Karpas-422 (cell line): ENCODE results near the gene INPP5D. TPM values are rescaled to one million over a fixed set of nuclear protein-coding genes. Genes with fewer than 3 reads are reported as not detected.
"Not testable (repeated sequence)": the region's sequence is repeated elsewhere in the genome, so short reads cannot be mapped to it uniquely, and the experiment has no call there.

ENCODE experiments used
- DNase-seq: peaks from one replicate; pipeline ENCODE4 v3.0.0-alpha.2; 2015
- H2AFZ ChIP-seq: fragments of 200-600 bp; sonication (generic); 2 replicates; pipeline ENCODE4 v1.6.1; 2014; ENCODE audit warnings: antibody characterized with exemption, low read length, mixed read lengths
- H3K27ac ChIP-seq: fragments of 200-600 bp; sonication (generic); 2 replicates; pipeline ENCODE4 v1.5.1; 2014; ENCODE audit warnings: mild to moderate bottlenecking, low read length, moderate library complexity
- H3K27me3 ChIP-seq: fragments of 200-600 bp; sonication (generic); 2 replicates; pipeline ENCODE4 v1.6.1; 2014; ENCODE audit warnings: low read length, mixed read lengths
- H3K36me3 ChIP-seq: fragments of 200-600 bp; sonication (generic); 2 replicates; pipeline ENCODE4 v1.6.1; 2014; ENCODE audit warnings: low read length, mixed read lengths; ENCODE audit not compliant: insufficient read depth
- H3K4me1 ChIP-seq: fragments of 200-600 bp; sonication (generic); 2 replicates; pipeline ENCODE4 v1.6.1; 2014; ENCODE audit warnings: mild to moderate bottlenecking, low read length, mixed read lengths
- H3K4me2 ChIP-seq: fragments of 200-600 bp; sonication (generic); 2 replicates; pipeline ENCODE4 v1.6.1; 2014; ENCODE audit warnings: low read length, low read depth, mild to moderate bottlenecking; ENCODE audit not compliant: poor library complexity, severe bottlenecking
- H3K4me3 ChIP-seq: fragments of 200-600 bp; sonication (generic); 2 replicates; pipeline ENCODE4 v1.5.1; 2014; ENCODE audit warnings: mild to moderate bottlenecking, antibody characterized with exemption, low read length, mixed read lengths
- H3K79me2 ChIP-seq: fragments of 200-600 bp; sonication (generic); 2 replicates; pipeline ENCODE4 v1.6.1; 2014; ENCODE audit warnings: mild to moderate bottlenecking, low read length, mixed read lengths
- H3K9ac ChIP-seq: fragments of 200-600 bp; sonication (generic); 2 replicates; pipeline ENCODE4 v1.6.0; 2014; ENCODE audit warnings: low read length
- H3K9me2 ChIP-seq: fragments of 200-600 bp; sonication (generic), shearing (Covaris generic); replicated peaks from 2 replicates; pipeline ENCODE4 v1.6.0; 2014; ENCODE audit warnings: mild to moderate bottlenecking, low read length, moderate library complexity; ENCODE audit not compliant: insufficient read depth
- H3K9me3 ChIP-seq: fragments of 300-700, 200-600 bp; sonication (generic); 2 replicates; pipeline ENCODE4 v1.6.1; 2014; ENCODE audit warnings: low read length, mixed read lengths
- H4K20me1 ChIP-seq: fragments of 200-600 bp; sonication (generic); 2 replicates; pipeline ENCODE4 v1.6.1; 2014; ENCODE audit warnings: mild to moderate bottlenecking, antibody characterized with exemption, low read length, low read depth; ENCODE audit not compliant: insufficient read depth
- total RNA-seq: library from RNA; depleted of rRNA; stranded (reverse); fragments of >200 nt; shearing (Covaris generic); gene quantifications from 2 replicates; pipeline ENCODE4 v1.2.3, GENCODE V29; 2014; ENCODE audit warnings: low replicate concordance

Gene INPP5D
- total RNA-seq, 1 experiment from 2014 or later: 145 TPM

DNA sequence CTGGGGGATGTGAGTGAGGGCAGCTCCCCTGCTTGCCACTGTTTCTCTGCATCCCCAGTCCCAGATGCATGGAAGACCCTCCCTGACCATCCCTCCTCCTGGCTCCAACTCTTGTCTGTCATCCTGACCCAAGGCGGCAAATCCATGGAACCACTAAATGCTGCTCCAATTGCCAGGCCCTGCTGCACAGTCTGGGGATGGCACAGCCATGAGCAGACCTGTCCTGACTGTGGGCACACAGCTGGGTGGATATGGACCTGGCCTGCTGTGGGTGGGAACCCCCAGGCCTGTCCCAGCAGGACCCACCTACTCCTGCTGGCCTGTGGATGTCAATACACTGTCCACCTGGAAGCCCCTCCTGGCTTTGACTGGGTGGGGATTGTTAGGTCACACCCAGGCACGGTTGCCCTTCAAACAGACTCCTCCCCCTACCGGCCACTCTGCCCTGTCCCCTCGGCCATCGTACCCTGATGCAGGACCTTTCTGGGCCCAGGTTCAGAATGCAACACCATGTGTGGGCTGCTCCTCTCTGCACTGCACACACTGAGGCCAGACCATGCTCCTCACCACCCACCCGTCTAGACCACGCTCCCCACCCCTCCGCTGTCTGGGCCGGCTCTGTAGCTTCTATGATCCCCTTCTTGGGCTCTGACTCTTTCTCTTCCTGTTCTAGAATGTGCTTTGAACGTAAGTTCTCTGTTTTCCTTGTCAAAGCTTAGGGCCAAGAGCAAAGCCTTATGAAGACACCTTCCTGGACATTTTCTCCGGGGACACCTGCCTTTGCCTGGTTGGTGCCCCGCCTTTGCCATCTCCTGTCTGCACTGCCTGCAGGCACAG is 57.9 kb downstream of the INPP5D start:
- Histone ChIP-seq H2AFZ (no peak overlapping the region), H3K36me3 (peaks cover 18% of the 10 kb centered on the region), H3K4me2 (no peak overlapping the region), H3K9me2 (no peaks in the 10 kb centered on the region), H3K79me2 (peaks cover 71% of the 10 kb centered on the region), H3K9ac (no peak overlapping the region), H3K4me1 (peaks cover 2% of the 10 kb centered on the region), H4K20me1 (no peaks in the 10 kb centered on the region), H3K27ac (no peak overlapping the region), H3K27me3 (no peaks in the 10 kb centered on the region), H3K4me3 (no peak overlapping the region), H3K9me3 (no peaks in the 10 kb centered on the region)
- no peak for DNase-seq

DNA sequence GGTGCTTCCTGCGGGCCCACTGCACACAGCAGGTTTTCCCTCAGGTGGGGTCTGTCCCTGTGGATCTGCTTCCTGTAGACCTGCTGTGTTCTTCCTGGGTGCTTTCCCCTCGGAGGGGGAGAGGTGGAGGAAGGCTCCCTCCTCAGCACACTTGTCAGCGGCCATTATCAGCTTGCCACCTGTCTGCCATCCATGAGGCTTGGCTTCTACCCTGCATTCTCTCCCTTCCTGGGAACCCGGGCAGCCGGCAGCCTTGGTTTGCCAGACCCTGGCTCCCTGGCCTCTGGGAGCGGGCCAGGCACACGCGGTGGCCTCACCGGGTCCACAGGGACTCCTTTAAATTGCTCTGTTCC is 58.5 kb downstream of the INPP5D start:
- no peaks in the 10 kb centered on the region for H3K9me3 ChIP-seq
- no peaks in the 10 kb centered on the region for H3K9me2 ChIP-seq
- H3K4me2 ChIP-seq: no peak overlapping the region
- H3K4me3 ChIP-seq: no peak overlapping the region
- H3K79me2 ChIP-seq: peaks cover 65% of the 10 kb centered on the region
- no peak overlapping the region for H3K9ac ChIP-seq
- no peak overlapping the region for H2AFZ ChIP-seq
- no peaks in the 10 kb centered on the region for H4K20me1 ChIP-seq
- DNase-seq: no peak
- peaks cover under 1% of the 10 kb centered on the region for H3K4me1 ChIP-seq
- no peaks in the 10 kb centered on the region for H3K27me3 ChIP-seq
- no peak overlapping the region for H3K27ac ChIP-seq
- H3K36me3 ChIP-seq: peaks cover 18% of the 10 kb centered on the region

DNA sequence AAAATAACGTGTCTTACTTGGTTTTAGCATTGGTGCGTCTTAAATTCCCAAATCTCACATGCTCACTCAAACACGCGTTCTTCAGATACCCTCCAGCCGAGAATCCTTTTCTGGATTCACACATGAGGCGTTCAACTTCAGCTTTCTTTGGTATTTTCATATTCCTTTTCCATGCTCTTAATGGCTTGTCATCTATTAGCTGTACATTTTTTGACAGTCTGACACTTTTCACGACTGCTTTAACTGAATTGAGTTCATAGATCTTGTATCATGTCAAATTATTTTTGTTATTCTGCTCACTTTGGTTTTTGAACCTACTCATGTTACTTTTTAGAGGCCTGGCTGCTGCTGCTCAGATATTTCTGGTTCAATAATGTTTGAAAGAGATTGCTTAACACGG is 59.0 kb downstream of the INPP5D start:
- H3K27me3 ChIP-seq: no peaks in the 10 kb centered on the region
- no peak overlapping the region for H2AFZ ChIP-seq
- H3K9me3 ChIP-seq: no peaks in the 10 kb centered on the region
- no peak for DNase-seq
- H3K9ac ChIP-seq: no peak overlapping the region
- H3K79me2 ChIP-seq: peaks cover 62% of the 10 kb centered on the region
- H3K4me3 ChIP-seq: no peak overlapping the region
- H3K9me2 ChIP-seq: no peaks in the 10 kb centered on the region
- peaks cover 6% of the 10 kb centered on the region for H3K4me1 ChIP-seq
- no peaks in the 10 kb centered on the region for H4K20me1 ChIP-seq
- peaks cover 18% of the 10 kb centered on the region for H3K36me3 ChIP-seq
- no peak overlapping the region for H3K4me2 ChIP-seq
- no peak overlapping the region for H3K27ac ChIP-seq

DNA sequence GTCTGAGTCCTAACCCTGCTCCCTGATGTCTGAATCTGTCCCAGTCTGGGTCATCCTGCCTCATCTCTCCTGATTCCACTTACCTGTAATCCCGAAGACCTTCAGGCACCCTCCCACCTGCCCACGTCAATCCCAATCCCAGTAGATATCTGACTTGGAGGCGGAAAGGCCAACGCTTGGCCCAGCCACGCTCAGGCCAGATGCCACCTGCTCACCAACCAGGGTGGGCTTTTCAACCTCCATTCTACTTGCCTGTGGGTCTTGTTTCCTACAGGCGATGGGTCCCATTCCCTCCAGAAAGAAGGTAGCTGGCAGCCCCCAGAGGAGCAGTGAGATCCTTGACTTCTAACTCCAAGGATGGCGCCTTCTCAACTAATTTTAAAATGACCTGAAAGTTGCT is 59.7 kb downstream of the INPP5D start:
- no peak overlapping the region for H3K4me3 ChIP-seq
- H3K27me3 ChIP-seq: no peaks in the 10 kb centered on the region
- DNase-seq: no peak
- H3K79me2 ChIP-seq: peaks cover 57% of the 10 kb centered on the region
- peaks cover 18% of the 10 kb centered on the region for H3K36me3 ChIP-seq
- no peaks in the 10 kb centered on the region for H3K9me2 ChIP-seq
- H3K4me2 ChIP-seq: no peak overlapping the region
- H4K20me1 ChIP-seq: no peaks in the 10 kb centered on the region
- no peak overlapping the region for H2AFZ ChIP-seq
- peaks cover 13% of the 10 kb centered on the region for H3K4me1 ChIP-seq
- no peaks in the 10 kb centered on the region for H3K9me3 ChIP-seq
- no peak overlapping the region for H3K27ac ChIP-seq
- no peak overlapping the region for H3K9ac ChIP-seq

DNA sequence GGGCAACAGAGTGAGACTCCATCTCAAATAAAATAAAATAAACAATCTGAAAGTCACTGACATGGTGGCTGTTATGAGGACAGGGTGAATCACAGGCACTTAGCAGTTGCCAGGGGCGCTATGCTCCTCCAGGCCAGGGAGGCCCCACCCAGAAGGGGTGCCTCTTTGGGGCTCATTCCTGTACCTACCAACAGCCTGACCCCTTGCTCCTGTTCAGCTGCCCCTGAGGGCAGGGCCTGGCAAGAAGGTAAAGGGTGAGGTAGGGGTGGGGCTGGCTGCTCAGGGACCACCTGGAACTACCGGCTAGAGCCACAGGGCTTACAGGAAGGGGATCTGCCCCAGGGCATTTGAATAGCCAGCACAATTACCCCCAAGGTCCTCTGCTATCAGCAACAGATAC is 60.3 kb downstream of the INPP5D start:
- Histone ChIP-seq H3K4me1 (peaks cover 19% of the 10 kb centered on the region), H3K36me3 (peaks cover 21% of the 10 kb centered on the region), H3K4me3 (no peak overlapping the region), H4K20me1 (no peaks in the 10 kb centered on the region), H3K4me2 (no peak overlapping the region), H3K9ac (no peak overlapping the region), H3K27me3 (no peaks in the 10 kb centered on the region), H3K27ac (no peak overlapping the region), H3K9me3 (no peaks in the 10 kb centered on the region), H3K79me2 (peaks cover 56% of the 10 kb centered on the region), H3K9me2 (no peaks in the 10 kb centered on the region), H2AFZ (no peak overlapping the region)
- DNase-seq: no peak

DNA sequence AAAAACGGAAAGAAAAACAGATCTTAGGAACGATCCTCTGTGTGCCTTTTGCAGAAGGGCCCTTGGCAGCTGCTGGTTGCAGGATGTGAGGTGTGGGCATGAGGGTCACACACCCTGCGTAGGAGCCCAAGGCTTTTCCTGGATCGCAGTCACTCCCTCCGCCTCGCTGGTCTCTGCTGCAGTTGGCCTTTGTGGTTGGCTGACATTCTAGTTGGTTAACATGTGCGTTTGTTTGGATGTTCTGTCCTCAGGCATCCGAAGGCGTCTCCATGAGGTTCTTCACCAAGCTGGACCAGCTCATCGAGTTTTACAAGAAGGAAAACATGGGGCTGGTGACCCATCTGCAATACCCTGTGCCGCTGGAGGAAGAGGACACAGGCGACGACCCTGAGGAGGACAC is 61.7 kb downstream of the INPP5D start:
- Histone ChIP-seq H3K27ac (no peak overlapping the region), H3K79me2 (peaks cover 51% of the 10 kb centered on the region), H3K36me3 (peaks cover 31% of the 10 kb centered on the region), H2AFZ (no peak overlapping the region), H3K4me1 (peaks cover 19% of the 10 kb centered on the region), H4K20me1 (no peaks in the 10 kb centered on the region), H3K9ac (no peak overlapping the region), H3K4me2 (no peak overlapping the region), H3K9me2 (no peaks in the 10 kb centered on the region), H3K4me3 (no peak overlapping the region), H3K27me3 (no peaks in the 10 kb centered on the region), H3K9me3 (no peaks in the 10 kb centered on the region)
- no peak for DNase-seq

DNA sequence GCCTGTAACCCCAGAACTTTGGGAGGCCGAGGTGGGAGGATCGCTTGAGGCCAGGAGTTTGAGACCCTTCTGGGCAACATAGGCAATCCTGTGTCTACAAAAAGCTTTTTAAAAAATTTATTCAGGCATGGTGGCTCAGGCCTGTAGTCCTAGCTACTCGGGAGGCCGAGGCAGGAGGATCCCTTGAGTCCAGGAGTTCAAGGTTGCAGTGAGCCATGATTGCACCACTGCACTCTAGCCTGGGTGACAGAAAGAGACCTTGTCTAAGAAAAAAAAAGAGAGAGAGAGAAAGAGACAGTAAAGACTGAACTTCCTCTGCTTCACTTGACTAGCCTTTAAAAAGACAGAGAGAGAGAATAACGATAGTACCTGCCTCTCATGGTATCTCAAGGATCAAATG is 62.4 kb downstream of the INPP5D start:
- no peak overlapping the region for H3K9ac ChIP-seq
- H3K9me2 ChIP-seq: no peaks in the 10 kb centered on the region
- H3K27me3 ChIP-seq: no peaks in the 10 kb centered on the region
- DNase-seq: no peak
- H3K27ac ChIP-seq: no peak overlapping the region
- peaks cover 44% of the 10 kb centered on the region for H3K79me2 ChIP-seq
- H2AFZ ChIP-seq: no peak overlapping the region
- H3K4me3 ChIP-seq: no peak overlapping the region
- no peaks in the 10 kb centered on the region for H3K9me3 ChIP-seq
- H3K4me2 ChIP-seq: no peak overlapping the region
- no peaks in the 10 kb centered on the region for H4K20me1 ChIP-seq
- H3K4me1 ChIP-seq: peaks cover 19% of the 10 kb centered on the region
- H3K36me3 ChIP-seq: peaks cover 31% of the 10 kb centered on the region

DNA sequence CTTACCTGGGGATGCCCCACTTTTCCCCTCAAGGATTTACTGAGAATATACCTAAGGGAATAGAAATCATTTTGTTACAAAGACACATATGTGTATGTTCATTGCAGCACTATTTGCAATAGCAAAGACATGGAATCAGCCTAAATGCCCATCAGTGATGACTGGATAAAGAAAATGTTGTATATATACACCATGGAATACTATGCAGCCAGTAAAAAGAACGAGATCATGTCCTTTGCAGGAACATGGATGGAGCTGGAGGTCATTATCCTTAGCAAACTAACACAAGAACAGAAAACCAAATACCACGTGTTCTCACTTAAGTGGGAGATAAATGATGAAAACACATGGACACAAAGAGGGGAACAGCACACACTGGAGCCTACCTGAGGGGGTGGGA is 63.4 kb downstream of the INPP5D start:
- H3K27me3 ChIP-seq, H3K9me2 ChIP-seq, H3K9ac ChIP-seq, H2AFZ ChIP-seq, DNase-seq, H3K9me3 ChIP-seq, H4K20me1 ChIP-seq, H3K4me3 ChIP-seq: not testable (repeated sequence)
- peaks cover 19% of the 10 kb centered on the region for H3K4me1 ChIP-seq
- peaks cover 34% of the 10 kb centered on the region for H3K79me2 ChIP-seq
- H3K4me2 ChIP-seq: peak overlapping the region; percentile 72
- H3K27ac ChIP-seq: peak overlapping the region; percentile 91
- H3K36me3 ChIP-seq: peaks cover 25% of the 10 kb centered on the region
